H1 (cell line): ENCODE data around the gene ODC1. TPM values are rescaled to one million over a fixed set of nuclear protein-coding genes. Genes with fewer than 3 reads are reported as not detected.

ENCODE experiments used
- CTCF ChIA-PET: fragments of 300-600 bp; sonication (Branson Sonifier 250); formaldehyde crosslinking; loops from one replicate; lab custom pipeline; 2021; ENCODE audit not compliant: partially characterized antibody; lab: Charles Lee
- POLR2A ChIA-PET: fragments of 300-600 bp; sonication (Branson Sonifier 250); formaldehyde crosslinking; loops from one replicate; lab custom pipeline; 2021; ENCODE audit warnings: inconsistent platforms; ENCODE audit not compliant: partially characterized antibody; lab: Charles Lee
- DNase-seq, 2 experiments: peaks; one replicate each; pipeline versions ENCODE4 v3.0.0 to v3.0.0-alpha.2; 2010 to 2022; ENCODE audit warnings: low spot score in 2 of 2, low read depth in 1 of 2, mixed read lengths in 1 of 2
- FAIRE-seq: peaks from 2 replicates; lab custom pipeline; 2011; peaks lifted over from hg19 to GRCh38; lab: Jason Lieb, UNC
- H2AFZ ChIP-seq: 2 replicates; pipeline ENCODE4 v1.8.1; 2012; ENCODE audit warnings: low read length, inconsistent platforms
- H2AK5ac ChIP-seq: 2 replicates; pipeline ENCODE4 v1.6.1; 2013; ENCODE audit warnings: low read depth, low read length
- H2BK120ac ChIP-seq: replicated peaks from 2 replicates; pipeline ENCODE3; 2013; ENCODE audit warnings: low read depth, low read length, inconsistent platforms
- H2BK12ac ChIP-seq: 2 replicates; pipeline ENCODE4 v1.6.1; 2013; ENCODE audit warnings: low read depth, low read length
- H2BK15ac ChIP-seq: 2 replicates; pipeline ENCODE4 v1.6.1; 2013; ENCODE audit warnings: low read length
- H2BK20ac ChIP-seq: 2 replicates; pipeline ENCODE4 v1.6.1; 2013; ENCODE audit warnings: low read length
- H2BK5ac ChIP-seq: 2 replicates; pipeline ENCODE4 v1.6.1; 2013; ENCODE audit warnings: low read depth, low read length
- H3K14ac ChIP-seq: 2 replicates; pipeline ENCODE4 v1.6.1; 2013; ENCODE audit warnings: inconsistent platforms; ENCODE audit not compliant: insufficient read length
- H3K18ac ChIP-seq: 2 replicates; pipeline ENCODE4 v1.6.1; 2013; ENCODE audit warnings: low read length; ENCODE audit errors: extremely low read depth
- H3K23ac ChIP-seq: 2 replicates; pipeline ENCODE4 v1.6.1; 2013; ENCODE audit warnings: inconsistent platforms; ENCODE audit not compliant: insufficient read length
- H3K23me2 ChIP-seq: 2 replicates; pipeline ENCODE4 v1.6.1; 2013; ENCODE audit warnings: low read depth, low read length
- H3K27ac ChIP-seq: 2 replicates; pipeline ENCODE4 v1.6.1; 2011; ENCODE audit warnings: low read depth, low read length, inconsistent platforms
- H3K27me3 ChIP-seq, 4 experiments: replicated peaks in 1 of 4; 1 replicate in 1 of 4; 2 replicates in 3 of 4; pipeline versions ENCODE4 v1.6.1 to v1.8.1; 2011 to 2013; ENCODE audit warnings: low read length in 3 of 4, mild to moderate bottlenecking in 3 of 4, inconsistent platforms in 2 of 4, mixed read lengths in 2 of 4, moderate library complexity in 1 of 4; ENCODE audit not compliant: control insufficient read depth in 3 of 4, insufficient read depth in 3 of 4; ENCODE audit errors: extremely low read depth in 1 of 4
- H3K36me3 ChIP-seq, 4 experiments: 2 replicates each; pipeline versions ENCODE4 v1.6.1 to v1.8.1; 2011 to 2013; ENCODE audit warnings: mild to moderate bottlenecking in 4 of 4, low read length in 3 of 4, moderate library complexity in 2 of 4, control low read depth in 1 of 4, inconsistent platforms in 1 of 4; ENCODE audit not compliant: insufficient read depth in 4 of 4, control insufficient read depth in 2 of 4
- H3K4ac ChIP-seq: replicated peaks from 2 replicates; pipeline ENCODE3; 2013; ENCODE audit warnings: low read length, low read depth, mixed read lengths, inconsistent platforms; ENCODE audit not compliant: insufficient read length
- H3K4me1 ChIP-seq, 4 experiments: replicated peaks in 1 of 4; 1 replicate in 1 of 4; 2 replicates in 3 of 4; pipeline versions ENCODE4 v1.6.1 to v1.8.1; 2011 to 2013; ENCODE audit warnings: low read length in 3 of 4, inconsistent platforms in 2 of 4, mixed read lengths in 1 of 4; ENCODE audit not compliant: insufficient read depth in 4 of 4, control insufficient read depth in 3 of 4
- H3K4me2 ChIP-seq, 2 experiments: 2 replicates each; pipeline versions ENCODE4 v1.6.1 to v1.8.1; 2011 to 2013; ENCODE audit warnings: low read depth in 2 of 2, low read length in 2 of 2, control low read depth in 1 of 2, inconsistent platforms in 1 of 2, mild to moderate bottlenecking in 1 of 2; ENCODE audit not compliant: insufficient read depth in 1 of 2
- H3K4me3 ChIP-seq, 4 experiments: fragments of 200-600, 300-600 bp in 1 of 4; sonication (generic), shearing (Covaris generic), sonication (Bioruptor Twin) in 1 of 4; 2 replicates each; pipeline versions ENCODE4 v1.5.1 to v1.8.1; 2011 to 2016; ENCODE audit warnings: low read length in 4 of 4, low read depth in 3 of 4, control low read depth in 2 of 4, inconsistent platforms in 2 of 4, mild to moderate bottlenecking in 2 of 4, mixed read lengths in 1 of 4, moderate library complexity in 1 of 4; ENCODE audit not compliant: insufficient read depth in 2 of 4; ENCODE audit errors: extremely low read depth in 1 of 4
- H3K56ac ChIP-seq: replicated peaks from 2 replicates; pipeline ENCODE3; 2013; ENCODE audit warnings: low read depth, mild to moderate bottlenecking, mixed read lengths, low read length, inconsistent platforms; ENCODE audit not compliant: insufficient read length
- H3K79me1 ChIP-seq: 2 replicates; pipeline ENCODE4 v1.6.1; 2013; ENCODE audit warnings: low read depth, low read length, control low read depth
- H3K79me2 ChIP-seq, 2 experiments: 2 replicates each; pipeline versions ENCODE4 v1.6.1 to v1.8.1; 2012 to 2013; ENCODE audit warnings: low read length in 2 of 2, mild to moderate bottlenecking in 2 of 2, inconsistent platforms in 1 of 2; ENCODE audit not compliant: insufficient read depth in 2 of 2, control insufficient read depth in 1 of 2
- H3K9ac ChIP-seq, 4 experiments: replicated peaks in 1 of 4; 1 replicate in 1 of 4; 2 replicates in 3 of 4; pipeline versions ENCODE4 v1.6.1 to v1.8.1; 2011 to 2013; ENCODE audit warnings: low read depth in 3 of 4, low read length in 3 of 4, control low read depth in 2 of 4, mild to moderate bottlenecking in 2 of 4, moderate library complexity in 2 of 4, inconsistent platforms in 1 of 4; ENCODE audit errors: extremely low read depth in 1 of 4
- H3K9me3 ChIP-seq, 2 experiments: 2 replicates each; pipeline versions ENCODE4 v1.6.1 to v1.8.1; 2012 to 2013; ENCODE audit warnings: mild to moderate bottlenecking in 2 of 2, moderate library complexity in 2 of 2, control low read depth in 1 of 2, inconsistent platforms in 1 of 2, low read depth in 1 of 2, low read length in 1 of 2, mixed read lengths in 1 of 2; ENCODE audit not compliant: insufficient read depth in 2 of 2
- H4K20me1 ChIP-seq, 2 experiments: replicated peaks in 1 of 2; 2 replicates each; pipeline versions ENCODE3 to v1.8.1; 2011 to 2013; ENCODE audit warnings: inconsistent platforms in 2 of 2, low read length in 2 of 2, mild to moderate bottlenecking in 1 of 2; ENCODE audit not compliant: insufficient read depth in 2 of 2, control insufficient read depth in 1 of 2
- H4K5ac ChIP-seq: 2 replicates; pipeline ENCODE4 v1.6.1; 2013; ENCODE audit warnings: low read length, low read depth, mixed read lengths, inconsistent platforms; ENCODE audit not compliant: insufficient read length
- H4K8ac ChIP-seq: 2 replicates; pipeline ENCODE4 v1.8.0; 2013; ENCODE audit warnings: mild to moderate bottlenecking, moderate library complexity, low read length, inconsistent platforms; ENCODE audit not compliant: insufficient read depth; ENCODE audit errors: extremely low read depth
- H4K91ac ChIP-seq: replicated peaks from 2 replicates; pipeline ENCODE3; 2013; ENCODE audit warnings: low read length, mixed read lengths, inconsistent platforms; ENCODE audit not compliant: insufficient read length
- JUND ChIP-seq: IDR thresholded peaks from 2 replicates; pipeline ENCODE4 v1.6.1; 2011; ENCODE audit warnings: mild to moderate bottlenecking, improper control_type of control experiment, low read length
- WGBS, 2 experiments: shearing (Covaris generic) in 1 of 2; methylation state at CpG; one replicate each; pipeline versions ENCODE4 v1.1.6 to v1.1.7; 2013 to 2015; ENCODE audit warnings: low lambda C conversion rate in 2 of 2, mixed read lengths in 2 of 2, inconsistent platforms in 1 of 2, low coverage in 1 of 2, missing lambda C conversion rate in 1 of 2; ENCODE audit not compliant: insufficient replicate concordance in 2 of 2, insufficient coverage in 1 of 2, insufficient read length in 1 of 2; ENCODE audit errors: extremely low coverage in 1 of 2, missing lambda C conversion rate in 1 of 2; 5-methylcytosine and 5-hydroxymethylcytosine counted together
- polyA plus RNA-seq, 7 experiments: library from polyadenylated mRNA; depleted of rRNA in 3 of 7; stranded (reverse) in 5 of 7; unstranded in 2 of 7; fragments of >200 nt in 5 of 7; fragments of 200-250 nt in 2 of 7; gene quantifications; 1 replicate in 5 of 7; 2 replicates in 1 of 7; 4 replicates in 1 of 7; pipeline versions ENCODE4 v1.2.1 to v1.2.3, GENCODE V29; 2011 to 2013; ENCODE audit warnings: missing spikeins in 2 of 7, mixed read lengths in 2 of 7
- total RNA-seq: library from RNA; stranded (reverse); fragmentation: NEBNext Ultra II Directional; extraction: Animal tissue kit (Norgen Biotek cat#: 25700); gene quantifications from 2 replicates; pipeline ENCODE4 v1.2.1, GENCODE V29; 2021

ODC1 gene
- total and polyA plus RNA-seq, 2 of the 8 experiments (the other 6 are each of a cell fraction or from before 2014, with no cell fraction given) = 57.2 to 76.7 TPM

DNA sequence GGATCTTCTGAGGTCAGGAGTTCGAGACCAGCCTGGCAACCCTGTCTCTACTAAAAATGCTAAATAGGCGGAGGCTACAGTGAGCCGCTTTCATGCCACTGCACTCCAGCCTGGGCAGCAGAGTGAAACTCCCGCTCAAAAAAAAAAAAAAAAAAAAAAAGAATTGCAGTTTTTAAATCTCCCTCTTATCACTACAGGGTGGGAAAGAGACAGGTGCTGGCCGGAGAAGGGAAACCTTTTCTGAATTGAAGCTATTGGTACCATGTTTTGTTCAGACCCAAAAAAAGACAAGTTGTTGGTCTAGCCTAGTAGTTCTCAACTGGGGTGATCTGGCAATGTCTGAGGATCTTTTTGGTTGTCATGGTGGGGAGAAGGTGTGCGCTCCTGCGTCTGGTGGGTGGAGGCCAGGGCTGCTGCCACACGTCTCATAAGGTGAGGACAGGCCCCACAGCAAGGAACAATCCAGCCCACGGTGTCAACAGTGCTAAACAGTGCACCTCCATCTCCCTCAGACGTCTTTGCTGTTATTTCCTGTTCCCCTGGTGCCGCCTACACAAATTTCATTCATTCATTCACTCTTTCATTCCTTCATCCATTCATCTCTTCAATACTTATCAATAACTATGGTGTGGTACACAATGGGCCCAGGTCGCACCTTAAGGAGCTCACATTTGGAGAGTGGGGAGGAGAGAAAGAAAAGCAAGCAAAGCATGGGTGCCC, 28.8 kb upstream of the ODC1 start:
- no peak overlapping the region for H3K4ac ChIP-seq
- no peaks in the 10 kb centered on the region for H3K9me3 ChIP-seq
- H3K4me2 ChIP-seq = no peak overlapping the region
- no peak overlapping the region for H3K18ac ChIP-seq
- H3K23me2 ChIP-seq = no peaks in the 10 kb centered on the region
- POLR2A ChIA-PET = no interaction called here
- H3K27me3 ChIP-seq = no peaks in the 10 kb centered on the region; a peak in 1 of 7 replicates
- H2BK5ac ChIP-seq = no peak overlapping the region
- H3K79me1 ChIP-seq = no peaks in the 10 kb centered on the region
- no peak overlapping the region for H2BK20ac ChIP-seq
- no peak overlapping the region for H4K5ac ChIP-seq
- H3K23ac ChIP-seq = no peak overlapping the region
- DNase-seq (no peak), FAIRE-seq (no peak)
- no peak overlapping the region for H3K14ac ChIP-seq
- no peak overlapping the region for H2AK5ac ChIP-seq
- H3K9ac ChIP-seq = no peak overlapping the region
- H2BK120ac ChIP-seq = no peak overlapping the region
- TF ChIP-seq JUND = no peak
- no peak overlapping the region for H4K8ac ChIP-seq
- H2AFZ ChIP-seq = no peak overlapping the region
- H4K20me1 ChIP-seq = no peaks in the 10 kb centered on the region
- H4K91ac ChIP-seq = peak overlapping the region; percentile 61
- no peak overlapping the region for H3K27ac ChIP-seq
- CTCF ChIA-PET = no interaction called here
- no peak overlapping the region for H2BK12ac ChIP-seq
- 89% methylated on average over 11 of the region's 12 CpGs; no CpG with 5 or more reads in 1 of the 2 experiments for WGBS, 2 experiments
- H3K4me1 ChIP-seq = no peaks in the 10 kb centered on the region; a peak in 1 of 7 replicates
- no peak overlapping the region for H3K56ac ChIP-seq
- no peaks in the 10 kb centered on the region for H3K36me3 ChIP-seq
- H3K4me3 ChIP-seq = no peak overlapping the region
- H3K79me2 ChIP-seq = no peaks in the 10 kb centered on the region
- H2BK15ac ChIP-seq = no peak overlapping the region
